Activated naive CD4-positive, alpha-beta T cell treated with anti-CD3 and anti-CD28 coated beads, Interleukin-2, amount 10 ng/mL, durations not matched to agents 7 days and 5 days (primary cell): Measurements from ENCODE around the gene COL28A1.
A peak's percentile ranks its signal among the peaks of the same experiment; 100 is the strongest.

Experiments used
- CTCF ChIA-PET: fragments of 350-600 bp; sonication (Branson Sonifier 250); formaldehyde crosslinking; loops from one replicate; lab custom pipeline; 2021; ENCODE audit warnings: antibody characterized with exemption; lab: Charles Lee
- DNase-seq: peaks from one replicate; pipeline ENCODE4 v3.0.0-alpha.2; 2020
- H3K27ac Mint-ChIP-seq: one replicate; pipeline ENCODE4 v1.8.0; 2021; ENCODE audit warnings: mild to moderate bottlenecking, moderate library complexity, mixed read lengths
- H3K27me3 Mint-ChIP-seq: one replicate; pipeline ENCODE4 v1.8.0; 2021; ENCODE audit warnings: mild to moderate bottlenecking, mixed read lengths
- H3K36me3 Mint-ChIP-seq: one replicate; pipeline ENCODE4 v1.8.0; 2021; ENCODE audit warnings: mixed read lengths
- H3K4me1 Mint-ChIP-seq: one replicate; pipeline ENCODE4 v1.8.0; 2021; ENCODE audit warnings: mixed read lengths
- H3K4me3 Mint-ChIP-seq: one replicate; pipeline ENCODE4 v1.8.0; 2021; ENCODE audit warnings: mild to moderate bottlenecking, moderate library complexity, mixed read lengths
- H3K9me3 Mint-ChIP-seq: one replicate; pipeline ENCODE4 v1.8.0; 2021; ENCODE audit warnings: mixed read lengths

Gene COL28A1

DNA sequence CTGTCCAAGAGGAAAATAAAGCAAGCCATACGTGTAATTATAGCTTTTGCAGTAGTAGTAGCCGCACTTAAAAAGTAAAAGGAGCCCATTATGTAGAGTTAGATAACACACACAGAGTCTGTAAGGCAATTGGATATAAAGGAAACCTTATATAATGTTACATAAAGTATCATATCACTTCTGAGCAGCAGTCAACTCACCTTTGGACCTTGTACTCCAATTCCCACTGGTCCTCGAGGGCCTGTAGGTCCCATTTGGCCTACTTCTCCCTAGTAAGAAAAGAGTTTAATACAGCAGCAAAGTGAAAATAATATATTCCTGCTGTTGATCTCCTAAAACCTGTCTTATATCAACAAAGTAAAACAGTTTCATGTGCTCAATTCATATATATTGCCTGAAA, 83.6 kb downstream of the COL28A1 start:
- no peak overlapping the region for H3K27ac Mint-ChIP-seq
- no peaks in the 10 kb centered on the region for H3K27me3 Mint-ChIP-seq
- H3K4me3 Mint-ChIP-seq: no peak overlapping the region
- H3K36me3 Mint-ChIP-seq: no peaks in the 10 kb centered on the region
- peaks cover 12% of the 10 kb centered on the region for H3K9me3 Mint-ChIP-seq
- H3K4me1 Mint-ChIP-seq: no peaks in the 10 kb centered on the region
- CTCF ChIA-PET: no interaction called here
- no peak for DNase-seq

DNA sequence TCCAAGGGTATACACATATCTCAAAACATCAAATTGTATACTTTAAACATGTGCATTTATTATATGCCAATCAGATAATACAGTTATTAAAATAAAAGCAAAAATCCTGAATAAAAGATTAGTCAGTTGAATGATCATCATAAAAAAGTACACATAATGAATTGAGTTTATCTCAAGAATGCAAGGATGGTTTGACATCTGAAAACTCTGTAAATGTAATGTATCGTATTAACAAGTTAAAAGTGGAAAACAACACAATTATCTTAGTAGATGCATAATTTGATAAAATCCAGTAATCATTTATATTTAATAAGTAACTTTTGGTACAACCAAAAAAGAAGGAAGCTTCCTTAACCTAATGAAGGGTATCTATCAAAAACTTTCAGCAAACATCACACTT, 86.6 kb downstream of the COL28A1 start:
- Mint-ChIP-seq H3K4me3 (no peak overlapping the region), H3K4me1 (no peaks in the 10 kb centered on the region), H3K36me3 (no peaks in the 10 kb centered on the region), H3K27ac (no peak overlapping the region), H3K27me3 (no peaks in the 10 kb centered on the region), H3K9me3 (peaks cover 19% of the 10 kb centered on the region)
- CTCF ChIA-PET: no interaction called here
- DNase-seq: no peak

DNA sequence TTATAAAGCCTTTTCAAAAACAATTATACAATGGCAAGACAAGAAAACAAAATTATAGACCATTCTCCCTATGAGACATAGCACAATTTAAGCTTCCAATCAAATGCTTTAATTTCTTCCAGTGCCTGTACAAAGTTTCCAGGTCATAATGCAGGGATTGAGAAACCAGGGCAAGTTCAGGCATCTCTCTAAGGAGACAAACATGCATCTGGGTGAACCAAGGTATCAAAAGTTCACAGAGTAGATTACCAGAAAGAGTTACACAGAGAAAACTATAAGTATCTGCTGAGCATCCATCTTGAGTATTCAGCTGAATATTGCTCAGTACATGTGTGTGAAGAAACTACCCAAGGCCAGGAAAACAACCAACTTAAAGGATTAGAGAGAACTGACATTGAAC, 89.1 kb downstream of the COL28A1 start:
- Mint-ChIP-seq H3K9me3 (peaks cover 19% of the 10 kb centered on the region), H3K4me3 (no peak overlapping the region), H3K27ac (no peak overlapping the region), H3K27me3 (no peaks in the 10 kb centered on the region), H3K36me3 (no peaks in the 10 kb centered on the region), H3K4me1 (no peaks in the 10 kb centered on the region)
- CTCF ChIA-PET: no interaction called here
- DNase-seq: no peak

- H3K36me3 Mint-ChIP-seq: no peaks in the 10 kb centered on the region
- no peak for DNase-seq
- no peak overlapping the region for H3K27ac Mint-ChIP-seq
- CTCF ChIA-PET: no interaction called here
- peaks cover 16% of the 10 kb centered on the region for H3K9me3 Mint-ChIP-seq
- no peak overlapping the region for H3K4me3 Mint-ChIP-seq
- H3K4me1 Mint-ChIP-seq: no peaks in the 10 kb centered on the region
- H3K27me3 Mint-ChIP-seq: peaks cover 3% of the 10 kb centered on the region
These were observed 91.8 kb downstream of the COL28A1 start for GRCh38 chr7:7443806-7444350.

GRCh38 chr7:7439564-7439963, 96.1 kb downstream of the COL28A1 start:
- H3K27ac Mint-ChIP-seq: no peak overlapping the region
- H3K4me1 Mint-ChIP-seq: no peaks in the 10 kb centered on the region
- peaks cover 4% of the 10 kb centered on the region for H3K27me3 Mint-ChIP-seq
- CTCF ChIA-PET: no interaction called here
- H3K9me3 Mint-ChIP-seq: no peaks in the 10 kb centered on the region
- no peaks in the 10 kb centered on the region for H3K36me3 Mint-ChIP-seq
- H3K4me3 Mint-ChIP-seq: no peak overlapping the region
- no peak for DNase-seq

GRCh38 chr7:7438851-7439250, 96.8 kb downstream of the COL28A1 start:
- Mint-ChIP-seq H3K36me3 (no peaks in the 10 kb centered on the region), H3K4me1 (no peaks in the 10 kb centered on the region), H3K27me3 (peaks cover 4% of the 10 kb centered on the region), H3K9me3 (no peaks in the 10 kb centered on the region), H3K27ac (no peak overlapping the region), H3K4me3 (no peak overlapping the region)
- no peak for DNase-seq
- CTCF ChIA-PET: no interaction called here

- H3K27me3 Mint-ChIP-seq: peaks cover 4% of the 10 kb centered on the region
- H3K9me3 Mint-ChIP-seq: no peaks in the 10 kb centered on the region
- no peak overlapping the region for H3K27ac Mint-ChIP-seq
- no peaks in the 10 kb centered on the region for H3K4me1 Mint-ChIP-seq
- H3K4me3 Mint-ChIP-seq: no peak overlapping the region
- no peak for DNase-seq
- H3K36me3 Mint-ChIP-seq: no peaks in the 10 kb centered on the region
- CTCF ChIA-PET: no interaction called here
These were observed 99.7 kb downstream of the COL28A1 start for GRCh38 chr7:7435978-7436377.

DNA sequence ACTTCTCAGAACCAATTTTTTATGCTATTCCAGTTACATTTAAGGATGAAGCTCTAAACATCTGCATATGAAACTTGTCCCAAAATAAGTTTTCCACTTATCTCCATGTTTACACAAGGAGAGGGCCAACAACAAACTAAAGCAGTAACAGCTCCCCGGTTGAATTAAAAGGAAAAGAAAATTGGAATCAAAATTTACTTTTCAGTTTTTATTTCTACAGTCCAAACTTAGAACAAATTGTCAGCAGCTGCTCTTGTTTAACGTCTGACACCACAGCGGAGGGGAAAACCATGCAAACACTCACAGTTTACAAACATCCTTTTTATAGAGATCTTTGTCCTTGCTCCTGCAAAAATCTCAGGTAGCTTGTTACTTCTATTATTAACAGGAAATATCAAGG, 101.3 kb downstream of the COL28A1 start:
- CTCF ChIA-PET: no interaction called here
- no peak for DNase-seq
- H3K4me3 Mint-ChIP-seq: no peak overlapping the region
- no peaks in the 10 kb centered on the region for H3K9me3 Mint-ChIP-seq
- no peak overlapping the region for H3K27ac Mint-ChIP-seq
- no peaks in the 10 kb centered on the region for H3K36me3 Mint-ChIP-seq
- H3K27me3 Mint-ChIP-seq: peaks cover 4% of the 10 kb centered on the region
- H3K4me1 Mint-ChIP-seq: no peaks in the 10 kb centered on the region

GRCh38 chr7:7433811-7434210, 101.9 kb downstream of the COL28A1 start:
- Mint-ChIP-seq H3K4me3 (no peak overlapping the region), H3K27ac (no peak overlapping the region), H3K36me3 (no peaks in the 10 kb centered on the region), H3K9me3 (no peaks in the 10 kb centered on the region), H3K4me1 (no peaks in the 10 kb centered on the region), H3K27me3 (peaks cover under 1% of the 10 kb centered on the region)
- CTCF ChIA-PET: no interaction called here
- no peak for DNase-seq

DNA sequence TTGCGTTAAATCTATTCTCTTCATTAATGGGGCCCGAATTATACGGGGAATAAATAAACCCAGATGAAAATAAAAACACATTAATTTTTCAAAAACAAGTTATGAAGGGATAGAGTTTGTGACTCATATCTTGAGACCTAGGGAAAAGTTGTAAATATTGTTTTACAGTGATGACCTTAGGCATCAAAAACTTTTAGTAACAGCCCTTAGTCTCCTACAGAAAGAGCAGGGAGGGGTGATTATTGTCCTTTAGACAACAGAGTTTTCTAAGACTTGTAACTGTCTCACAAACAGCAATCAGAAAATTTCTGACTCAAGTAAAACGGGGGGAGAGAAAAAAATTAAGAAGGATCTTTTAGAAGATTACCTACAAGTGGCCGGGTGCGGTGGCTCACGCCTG, 102.7 kb downstream of the COL28A1 start:
- Mint-ChIP-seq H3K27ac (no peak overlapping the region), H3K9me3 (no peaks in the 10 kb centered on the region), H3K4me1 (no peaks in the 10 kb centered on the region), H3K27me3 (no peaks in the 10 kb centered on the region), H3K36me3 (no peaks in the 10 kb centered on the region), H3K4me3 (no peak overlapping the region)
- CTCF ChIA-PET: no interaction called here
- DNase-seq: no peak

GRCh38 chr7:7428806-7429205, 106.9 kb downstream of the COL28A1 start:
- Mint-ChIP-seq H3K9me3 (no peaks in the 10 kb centered on the region), H3K36me3 (no peaks in the 10 kb centered on the region), H3K4me1 (peaks cover 2% of the 10 kb centered on the region), H3K27ac (no peak overlapping the region), H3K4me3 (no peak overlapping the region), H3K27me3 (no peaks in the 10 kb centered on the region)
- CTCF ChIA-PET: no interaction called here
- DNase-seq: no peak

- Mint-ChIP-seq H3K4me1 (peaks cover 2% of the 10 kb centered on the region), H3K36me3 (no peaks in the 10 kb centered on the region), H3K4me3 (no peak overlapping the region), H3K27ac (no peak overlapping the region), H3K9me3 (no peaks in the 10 kb centered on the region), H3K27me3 (no peaks in the 10 kb centered on the region)
- no peak for DNase-seq
- CTCF ChIA-PET: interaction anchor here (0.6 kb wide), 1 partner anchor 67 kb away, joined by 3 read pairs; no protein-coding TSS in a partner anchor
These were observed 108.3 kb downstream of the COL28A1 start for GRCh38 chr7:7427363-7427762.

GRCh38 chr7:7426676-7427075, 109.0 kb downstream of the COL28A1 start:
- Mint-ChIP-seq H3K36me3 (no peaks in the 10 kb centered on the region), H3K4me1 (peaks cover 2% of the 10 kb centered on the region), H3K27ac (no peak overlapping the region), H3K4me3 (no peak overlapping the region), H3K27me3 (no peaks in the 10 kb centered on the region), H3K9me3 (no peaks in the 10 kb centered on the region)
- no peak for DNase-seq
- CTCF ChIA-PET: interaction anchor here (0.6 kb wide), 1 partner anchor 68 kb away, joined by 3 read pairs; no protein-coding TSS in a partner anchor

DNA sequence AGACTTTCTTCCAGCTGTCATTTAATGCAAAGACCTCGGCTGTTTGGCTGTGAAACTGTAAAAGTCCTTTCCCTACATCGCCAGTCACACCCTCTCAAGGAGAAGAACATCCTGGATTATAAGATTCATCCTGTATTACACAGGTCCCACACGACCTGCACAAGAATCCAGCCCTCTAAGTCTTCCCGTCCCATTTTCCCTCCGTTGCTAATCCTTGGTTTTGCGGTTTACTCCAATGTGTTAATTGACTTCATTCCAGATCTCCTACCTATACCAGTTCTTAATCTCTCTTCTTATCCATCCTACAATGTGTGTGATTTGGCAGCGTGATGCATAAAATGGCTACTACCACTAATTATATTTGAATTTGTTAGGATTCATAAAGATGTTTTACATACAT, 110.4 kb downstream of the COL28A1 start:
- H3K27ac Mint-ChIP-seq: no peak overlapping the region
- CTCF ChIA-PET: interaction anchor here (1.3 kb wide), 1 partner anchor 116 kb away, joined by 4 read pairs; no protein-coding TSS in a partner anchor
- H3K4me3 Mint-ChIP-seq: no peak overlapping the region
- peaks cover 2% of the 10 kb centered on the region for H3K4me1 Mint-ChIP-seq
- no peaks in the 10 kb centered on the region for H3K9me3 Mint-ChIP-seq
- H3K27me3 Mint-ChIP-seq: no peaks in the 10 kb centered on the region
- DNase-seq: no peak
- H3K36me3 Mint-ChIP-seq: no peaks in the 10 kb centered on the region

DNA sequence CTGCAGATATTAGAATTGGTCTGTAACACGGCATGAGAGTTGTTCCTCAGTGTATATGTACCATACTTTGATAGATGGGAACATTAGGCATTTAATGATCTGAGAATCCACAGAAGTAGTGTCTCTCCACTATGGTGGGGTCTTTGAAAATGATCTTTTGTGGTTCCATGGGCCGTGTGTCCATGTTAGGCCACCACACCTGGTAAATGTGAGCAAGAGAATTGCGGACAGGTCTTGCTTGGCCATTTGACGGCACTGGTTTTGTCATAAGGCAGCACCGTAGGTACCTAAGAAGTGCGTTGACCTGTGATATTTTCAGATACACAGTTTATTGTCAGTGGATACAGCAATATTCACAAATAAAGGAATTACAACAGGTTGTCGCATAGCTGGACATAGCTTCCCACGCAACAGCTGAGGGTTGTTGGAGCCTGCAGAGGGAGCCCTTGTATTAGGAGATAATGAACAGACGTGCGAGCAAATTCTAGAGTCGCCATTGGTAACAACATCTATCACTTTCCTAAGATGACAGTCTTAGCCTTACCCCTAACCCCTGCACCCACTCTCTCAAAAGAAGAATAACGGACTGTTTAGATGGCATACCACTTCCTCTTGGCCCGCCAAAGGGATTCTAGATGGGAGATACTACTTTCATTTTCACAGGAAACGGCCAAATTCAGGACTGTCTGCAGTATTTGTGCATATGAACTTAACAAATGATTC, 111.4 kb downstream of the COL28A1 start:
- Mint-ChIP-seq H3K36me3 (no peaks in the 10 kb centered on the region), H3K4me1 (peaks cover 2% of the 10 kb centered on the region), H3K4me3 (peak overlapping the region; percentile 22), H3K27ac (no peak overlapping the region), H3K9me3 (no peaks in the 10 kb centered on the region), H3K27me3 (no peaks in the 10 kb centered on the region)
- peak; percentile 31 for DNase-seq
- CTCF ChIA-PET: interaction anchor here (0.6 to 1.3 kb wide), 2 partner anchors 60 to 117 kb away, joined by 3 to 4 read pairs; no protein-coding TSS in a partner anchor
